Activated naive CD4-positive, alpha-beta T cell treated with anti-CD3 and anti-CD28 coated beads, Interleukin-2, amount 10 ng/mL, durations not matched to agents 7 days and 5 days (primary cell): ENCODE results near the gene KCNAB2.

Source experiments
- CTCF ChIA-PET: fragments of 350-600 bp; sonication (Branson Sonifier 250); formaldehyde crosslinking; loops from one replicate; lab custom pipeline; 2021; ENCODE audit warnings: antibody characterized with exemption; lab: Charles Lee
- DNase-seq: peaks from one replicate; pipeline ENCODE4 v3.0.0-alpha.2; 2020
- H3K27ac Mint-ChIP-seq: one replicate; pipeline ENCODE4 v1.8.0; 2021; ENCODE audit warnings: mild to moderate bottlenecking, moderate library complexity, mixed read lengths
- H3K27me3 Mint-ChIP-seq: one replicate; pipeline ENCODE4 v1.8.0; 2021; ENCODE audit warnings: mild to moderate bottlenecking, mixed read lengths
- H3K36me3 Mint-ChIP-seq: one replicate; pipeline ENCODE4 v1.8.0; 2021; ENCODE audit warnings: mixed read lengths
- H3K4me1 Mint-ChIP-seq: one replicate; pipeline ENCODE4 v1.8.0; 2021; ENCODE audit warnings: mixed read lengths
- H3K4me3 Mint-ChIP-seq: one replicate; pipeline ENCODE4 v1.8.0; 2021; ENCODE audit warnings: mild to moderate bottlenecking, moderate library complexity, mixed read lengths
- H3K9me3 Mint-ChIP-seq: one replicate; pipeline ENCODE4 v1.8.0; 2021; ENCODE audit warnings: mixed read lengths

Gene KCNAB2

GRCh38 chr1:6080469-6080868 is 34.8 kb downstream of the KCNAB2 start:
- no peak overlapping the region for H3K4me3 Mint-ChIP-seq
- no peak for DNase-seq
- CTCF ChIA-PET: no interaction called here
- no peaks in the 10 kb centered on the region for H3K27me3 Mint-ChIP-seq
- no peak overlapping the region for H3K27ac Mint-ChIP-seq
- H3K9me3 Mint-ChIP-seq: no peaks in the 10 kb centered on the region
- H3K36me3 Mint-ChIP-seq: peaks cover 60% of the 10 kb centered on the region
- no peaks in the 10 kb centered on the region for H3K4me1 Mint-ChIP-seq

GRCh38 chr1:6081901-6082300 is 36.2 kb downstream of the KCNAB2 start:
- H3K27me3 Mint-ChIP-seq: no peaks in the 10 kb centered on the region
- H3K36me3 Mint-ChIP-seq: peaks cover 53% of the 10 kb centered on the region
- H3K27ac Mint-ChIP-seq: peak overlapping the region; percentile 28
- no peak overlapping the region for H3K4me3 Mint-ChIP-seq
- CTCF ChIA-PET: no interaction called here
- no peaks in the 10 kb centered on the region for H3K4me1 Mint-ChIP-seq
- H3K9me3 Mint-ChIP-seq: no peaks in the 10 kb centered on the region
- DNase-seq: no peak

- DNase-seq: no peak
- CTCF ChIA-PET: interaction anchor here (1.3 kb wide), 1 partner anchor 8 kb away, joined by 3 read pairs; no protein-coding TSS in a partner anchor
- Mint-ChIP-seq H3K4me1 (no peaks in the 10 kb centered on the region), H3K9me3 (no peaks in the 10 kb centered on the region), H3K36me3 (peaks cover 55% of the 10 kb centered on the region), H3K27ac (peak overlapping the region; percentile 28), H3K27me3 (no peaks in the 10 kb centered on the region), H3K4me3 (no peak overlapping the region)
Measured at GRCh38 chr1:6082430-6082971, 36.8 kb downstream of the KCNAB2 start.

- H3K27me3 Mint-ChIP-seq: no peaks in the 10 kb centered on the region
- CTCF ChIA-PET: interaction anchor here (1.3 kb wide), 1 partner anchor 9 kb away, joined by 3 read pairs; no protein-coding TSS in a partner anchor
- no peak for DNase-seq
- H3K9me3 Mint-ChIP-seq: no peaks in the 10 kb centered on the region
- no peak overlapping the region for H3K27ac Mint-ChIP-seq
- H3K4me1 Mint-ChIP-seq: no peaks in the 10 kb centered on the region
- H3K4me3 Mint-ChIP-seq: no peak overlapping the region
- peaks cover 54% of the 10 kb centered on the region for H3K36me3 Mint-ChIP-seq
Measured at GRCh38 chr1:6083385-6083784, 37.7 kb downstream of the KCNAB2 start.

- CTCF ChIA-PET: interaction anchor here (1.3 kb wide), 1 partner anchor 10 kb away, joined by 3 read pairs; no protein-coding TSS in a partner anchor
- Mint-ChIP-seq H3K36me3 (peaks cover 51% of the 10 kb centered on the region), H3K9me3 (no peaks in the 10 kb centered on the region), H3K27ac (peak overlapping the region; percentile 52), H3K4me1 (no peaks in the 10 kb centered on the region), H3K27me3 (no peaks in the 10 kb centered on the region), H3K4me3 (no peak overlapping the region)
- DNase-seq: no peak
Measured at GRCh38 chr1:6083801-6084446, 38.2 kb downstream of the KCNAB2 start.

- peaks cover 50% of the 10 kb centered on the region for H3K36me3 Mint-ChIP-seq
- no peak for DNase-seq
Measured at GRCh38 chr1:6084781-6085495, 39.2 kb downstream of the KCNAB2 start.

GRCh38 chr1:6085666-6086065 is 40.0 kb downstream of the KCNAB2 start:
- H3K27ac Mint-ChIP-seq: peak overlapping the region; percentile 58
- H3K36me3 Mint-ChIP-seq: peaks cover 49% of the 10 kb centered on the region
- DNase-seq: no peak
- no peaks in the 10 kb centered on the region for H3K27me3 Mint-ChIP-seq
- CTCF ChIA-PET: no interaction called here
- no peak overlapping the region for H3K4me3 Mint-ChIP-seq
- no peaks in the 10 kb centered on the region for H3K4me1 Mint-ChIP-seq
- no peaks in the 10 kb centered on the region for H3K9me3 Mint-ChIP-seq

More at GRCh38 chr1:6084781-6085495, 39.2 kb downstream of the KCNAB2 start:
- Mint-ChIP-seq H3K27ac (peak overlapping the region; percentile 58), H3K27me3 (no peaks in the 10 kb centered on the region), H3K4me1 (no peaks in the 10 kb centered on the region), H3K9me3 (no peaks in the 10 kb centered on the region), H3K4me3 (no peak overlapping the region)
- CTCF ChIA-PET: no interaction called here

GRCh38 chr1:6086358-6086757 is 40.7 kb downstream of the KCNAB2 start:
- Mint-ChIP-seq H3K4me3 (no peak overlapping the region), H3K36me3 (peaks cover 51% of the 10 kb centered on the region), H3K9me3 (no peaks in the 10 kb centered on the region)

GRCh38 chr1:6086762-6087376 is 41.2 kb downstream of the KCNAB2 start:
- Mint-ChIP-seq H3K27me3 (no peaks in the 10 kb centered on the region), H3K4me1 (no peaks in the 10 kb centered on the region), H3K27ac (no peak overlapping the region), H3K4me3 (no peak overlapping the region), H3K36me3 (peaks cover 49% of the 10 kb centered on the region), H3K9me3 (no peaks in the 10 kb centered on the region)
- CTCF ChIA-PET: no interaction called here
- no peak for DNase-seq

More at GRCh38 chr1:6086358-6086757, 40.7 kb downstream of the KCNAB2 start:
- CTCF ChIA-PET: no interaction called here
- Mint-ChIP-seq H3K27ac (no peak overlapping the region), H3K4me1 (no peaks in the 10 kb centered on the region), H3K27me3 (no peaks in the 10 kb centered on the region)
- no peak for DNase-seq

- H3K4me1 Mint-ChIP-seq: no peaks in the 10 kb centered on the region
- no peaks in the 10 kb centered on the region for H3K9me3 Mint-ChIP-seq
- no peak for DNase-seq
- H3K27me3 Mint-ChIP-seq: no peaks in the 10 kb centered on the region
- CTCF ChIA-PET: no interaction called here
- no peak overlapping the region for H3K4me3 Mint-ChIP-seq
- no peak overlapping the region for H3K27ac Mint-ChIP-seq
- peaks cover 48% of the 10 kb centered on the region for H3K36me3 Mint-ChIP-seq
Measured at GRCh38 chr1:6087377-6087772, 41.7 kb downstream of the KCNAB2 start.

GRCh38 chr1:6087958-6088357 is 42.3 kb downstream of the KCNAB2 start:
- Mint-ChIP-seq H3K27ac (no peak overlapping the region), H3K36me3 (peaks cover 46% of the 10 kb centered on the region), H3K9me3 (no peaks in the 10 kb centered on the region), H3K27me3 (no peaks in the 10 kb centered on the region), H3K4me3 (no peak overlapping the region), H3K4me1 (no peaks in the 10 kb centered on the region)
- CTCF ChIA-PET: interaction anchor here (0.7 kb wide), 1 partner anchor 1107 kb away, joined by 3 read pairs; no protein-coding TSS in a partner anchor
- no peak for DNase-seq

GRCh38 chr1:6088956-6089355 is 43.3 kb downstream of the KCNAB2 start:
- no peak for DNase-seq
- no peak overlapping the region for H3K4me3 Mint-ChIP-seq
- peaks cover 42% of the 10 kb centered on the region for H3K36me3 Mint-ChIP-seq
- H3K27ac Mint-ChIP-seq: no peak overlapping the region
- CTCF ChIA-PET: no interaction called here
- H3K9me3 Mint-ChIP-seq: no peaks in the 10 kb centered on the region
- H3K4me1 Mint-ChIP-seq: no peaks in the 10 kb centered on the region
- H3K27me3 Mint-ChIP-seq: no peaks in the 10 kb centered on the region

GRCh38 chr1:6090288-6090687 is 44.6 kb downstream of the KCNAB2 start:
- CTCF ChIA-PET: no interaction called here
- H3K4me3 Mint-ChIP-seq: no peak overlapping the region

More at GRCh38 chr1:6090288-6090687, 44.6 kb downstream of the KCNAB2 start:
- Mint-ChIP-seq H3K27me3 (no peaks in the 10 kb centered on the region), H3K36me3 (peaks cover 37% of the 10 kb centered on the region), H3K27ac (no peak overlapping the region), H3K4me1 (no peaks in the 10 kb centered on the region), H3K9me3 (no peaks in the 10 kb centered on the region)
- no peak for DNase-seq
